ENCODE measurements around the gene PTGFRN. TPM values are rescaled to one million over a fixed set of nuclear protein-coding genes. Genes with fewer than 3 reads are reported as not detected.
"Not testable (repeated sequence)": the region's sequence is repeated elsewhere in the genome, so short reads cannot be mapped to it uniquely, and the experiment has no call there.

The PTGFRN gene
- total RNA-seq = 112 TPM

GRCh38 chr1:116909512-116910378, at the start of gene PTGFRN:
TSS of gene PTGFRN (plus strand) at chr1:116909916. CDS start at chr1:116910204, 288 bp downstream.
- DNase-seq = peak; percentile 89

- DNase-seq = not testable (repeated sequence)
Observed at GRCh38 chr1:116860167-116860566, 49.5 kb upstream of the PTGFRN start.

GRCh38 chr1:116861137-116861536, 48.6 kb upstream of the PTGFRN start:
- DNase-seq = no peak

GRCh38 chr1:116863031-116863430, 46.7 kb upstream of the PTGFRN start:
- DNase-seq = not testable (repeated sequence)

- not testable (repeated sequence) for DNase-seq
Observed at GRCh38 chr1:116866478-116866877, 43.2 kb upstream of the PTGFRN start.

GRCh38 chr1:116868385-116868784, 41.3 kb upstream of the PTGFRN start:
- no peak for DNase-seq

GRCh38 chr1:116869611-116870010, 40.1 kb upstream of the PTGFRN start:
- DNase-seq = no peak

GRCh38 chr1:116870300-116870699, 39.4 kb upstream of the PTGFRN start:
- no peak for DNase-seq

GRCh38 chr1:116871779-116872146, 38.0 kb upstream of the PTGFRN start:
- DNase-seq = no peak

GRCh38 chr1:116873680-116874271, 35.9 kb upstream of the PTGFRN start:
- DNase-seq = no peak

- DNase-seq = no peak
Observed at GRCh38 chr1:116874733-116875249, 34.9 kb upstream of the PTGFRN start.

GRCh38 chr1:116875391-116875790, 34.3 kb upstream of the PTGFRN start:
- no peak for DNase-seq

- not testable (repeated sequence) for DNase-seq
Observed at GRCh38 chr1:116875946-116876345, 33.8 kb upstream of the PTGFRN start.

- DNase-seq = peak; percentile 55
Observed at GRCh38 chr1:116877141-116877818, 32.4 kb upstream of the PTGFRN start.

GRCh38 chr1:116878804-116879477, 30.8 kb upstream of the PTGFRN start:
- DNase-seq = peak; percentile 89

- no peak for DNase-seq
Observed at GRCh38 chr1:116879478-116880133, 30.1 kb upstream of the PTGFRN start.

- DNase-seq = peak; percentile 33
Observed at GRCh38 chr1:116880917-116881316, 28.8 kb upstream of the PTGFRN start.

GRCh38 chr1:116881879-116882520, 27.7 kb upstream of the PTGFRN start:
- peak; percentile 94 for DNase-seq

- no peak for DNase-seq
Observed at GRCh38 chr1:116882866-116883265, 26.9 kb upstream of the PTGFRN start.

GRCh38 chr1:116886291-116886878, 23.3 kb upstream of the PTGFRN start:
- DNase-seq = peak; percentile 80

GRCh38 chr1:116887212-116887611, 22.5 kb upstream of the PTGFRN start:
- no peak for DNase-seq

Measured in tongue (tissue), 2 donors.